NOMO-1 (cell line): Measurements from ENCODE around the gene PEAK3.

Experiments used
- DNase-seq, 2 experiments: peaks; one replicate each; lab custom pipeline; 2025; ENCODE audit not compliant: unreplicated experiment in 2 of 2; lab: John Stamatoyannopoulos, UW

Gene PEAK3

DNA sequence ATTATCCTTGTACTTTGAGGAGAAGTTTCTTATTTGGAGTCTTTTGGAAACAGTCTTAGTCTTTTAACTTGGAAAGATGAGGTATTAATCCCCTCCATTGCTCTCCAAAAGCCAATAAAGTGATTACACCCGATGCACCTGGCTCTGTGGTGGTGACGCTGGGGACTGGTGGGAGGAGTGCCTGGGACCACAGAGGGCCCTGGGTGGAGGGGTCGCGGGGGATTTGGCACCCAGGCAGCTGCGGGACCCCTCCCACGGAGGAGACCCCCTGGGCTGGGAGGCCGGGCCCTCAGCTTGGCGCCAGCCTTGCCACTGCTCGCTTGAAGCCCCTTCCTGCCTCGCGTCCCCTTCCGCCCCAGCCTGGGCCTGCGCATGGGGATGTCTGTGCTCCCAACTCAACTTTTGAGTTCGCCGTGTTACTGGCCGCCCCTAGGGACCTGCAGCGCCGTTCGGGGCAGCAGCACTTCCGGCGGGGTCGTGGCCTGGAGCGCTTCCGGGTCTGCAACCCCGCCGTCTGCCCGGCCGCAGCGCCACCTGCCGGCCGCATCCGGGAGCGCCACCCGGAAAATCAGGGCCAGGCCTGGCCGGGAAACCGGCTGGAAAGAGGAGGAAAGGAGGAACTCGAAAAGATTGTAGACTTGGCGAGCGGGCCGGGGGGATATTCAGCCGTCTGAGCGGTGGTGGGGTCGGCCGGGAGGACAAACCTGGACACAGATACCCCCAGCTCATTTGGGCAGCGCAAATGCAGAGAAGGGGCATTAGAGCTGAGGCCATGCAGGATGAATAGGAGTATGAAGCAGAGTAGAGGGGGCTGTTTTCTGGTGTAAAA is 8.4 kb downstream of the PEAK3 start:
- DNase-seq = peak; percentile 75 to 87

DNA sequence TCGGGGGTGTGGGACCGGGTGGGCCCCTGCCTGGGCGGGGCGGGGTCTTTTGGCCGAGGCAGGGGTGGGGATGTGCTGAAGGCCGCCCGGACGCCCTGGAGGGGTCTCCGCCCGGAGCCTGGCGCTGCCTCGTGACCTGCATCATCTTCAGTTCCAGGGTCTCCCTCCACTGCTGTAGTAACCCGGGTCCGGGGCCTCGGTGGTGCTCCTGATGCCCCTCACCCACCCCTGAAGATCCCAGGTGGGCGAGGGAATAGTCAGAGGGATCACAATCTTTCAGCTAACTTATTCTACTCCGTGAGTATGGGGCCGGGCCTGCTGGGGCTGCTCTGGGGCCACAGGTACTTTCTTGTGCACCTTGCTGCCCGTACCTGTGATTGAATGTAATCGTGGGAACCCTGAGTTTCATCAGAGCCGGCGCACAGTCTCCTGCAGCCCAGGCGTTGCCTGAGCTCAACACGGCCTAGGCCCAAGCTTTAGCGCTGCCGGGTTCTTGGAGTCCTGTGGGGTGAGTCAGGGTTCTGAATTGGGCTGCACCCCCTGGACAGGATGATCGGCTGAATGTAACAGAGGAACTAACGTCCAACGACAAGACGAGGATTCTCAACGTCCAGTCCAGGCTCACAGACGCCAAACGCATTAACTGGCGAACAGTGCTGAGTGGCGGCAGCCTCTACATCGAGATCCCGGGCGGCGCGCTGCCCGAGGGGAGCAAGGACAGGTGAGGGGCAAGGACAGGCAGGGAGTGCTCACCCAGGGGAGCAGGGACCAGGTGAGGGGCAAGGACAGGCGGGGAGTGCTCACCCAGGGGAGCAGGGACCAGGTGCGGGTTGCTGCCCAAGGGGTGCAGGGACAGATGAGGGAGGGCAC is 10.5 kb downstream of the PEAK3 start:
- DNase-seq = peak in 1 of 2 experiments; percentile 28

GRCh38 chr19:2270423-2271233 is 11.3 kb downstream of the PEAK3 start:
- DNase-seq = peak; percentile 97 to 99

DNA sequence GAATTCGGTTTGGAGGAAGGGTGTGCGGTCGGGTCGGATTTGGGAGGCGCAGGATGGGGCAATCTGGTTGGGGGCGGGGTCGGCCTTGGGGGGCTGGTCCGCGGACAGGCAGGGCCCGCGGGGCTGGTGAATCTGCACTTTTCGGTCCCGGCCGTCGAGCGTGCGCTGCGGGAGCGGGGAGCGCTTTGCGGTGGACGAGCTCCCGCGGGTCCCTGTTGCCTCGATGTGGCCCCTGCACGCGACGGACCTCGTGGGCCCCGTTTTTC is 11.9 kb downstream of the PEAK3 start:
- DNase-seq = no peak

GRCh38 chr19:2269244-2270156 is 12.5 kb downstream of the PEAK3 start:
- DNase-seq = peak; percentile 95 to 97

DNA sequence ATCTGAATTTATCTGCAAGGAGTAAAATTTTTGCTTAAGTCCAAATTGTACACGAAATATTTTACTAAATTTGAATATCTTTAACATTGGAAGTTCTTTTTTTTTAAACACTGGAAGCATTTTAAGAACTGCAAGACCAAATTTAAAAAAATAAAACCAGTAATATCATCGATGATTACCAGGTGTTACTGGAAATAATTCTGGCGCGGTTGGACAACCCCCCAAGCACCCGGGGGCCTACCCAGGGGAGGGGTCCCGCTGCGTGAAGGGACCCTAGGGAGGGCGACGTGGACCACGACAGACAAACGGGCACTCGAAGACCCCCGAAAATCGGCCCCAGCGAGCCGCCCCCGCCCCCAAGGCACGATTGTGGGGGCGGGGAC is 13.1 kb downstream of the PEAK3 start:
- DNase-seq = no peak

DNA sequence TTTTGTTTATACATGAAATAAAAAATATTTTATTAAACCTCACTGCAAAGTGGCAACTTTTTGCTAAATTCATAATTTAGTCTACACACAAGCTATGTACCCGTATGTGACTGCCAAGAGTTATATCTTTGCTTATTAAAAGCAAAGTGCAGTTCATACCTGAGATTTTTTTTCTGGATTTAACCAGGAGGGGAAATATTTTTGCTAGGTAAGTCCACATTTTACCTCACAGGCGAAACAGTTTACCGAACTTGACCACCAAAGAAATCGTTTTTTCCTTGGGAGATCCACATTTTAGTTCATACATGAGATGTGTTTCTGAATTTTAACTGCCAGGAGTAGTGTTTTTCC is 13.5 kb downstream of the PEAK3 start:
- no peak for DNase-seq

DNA sequence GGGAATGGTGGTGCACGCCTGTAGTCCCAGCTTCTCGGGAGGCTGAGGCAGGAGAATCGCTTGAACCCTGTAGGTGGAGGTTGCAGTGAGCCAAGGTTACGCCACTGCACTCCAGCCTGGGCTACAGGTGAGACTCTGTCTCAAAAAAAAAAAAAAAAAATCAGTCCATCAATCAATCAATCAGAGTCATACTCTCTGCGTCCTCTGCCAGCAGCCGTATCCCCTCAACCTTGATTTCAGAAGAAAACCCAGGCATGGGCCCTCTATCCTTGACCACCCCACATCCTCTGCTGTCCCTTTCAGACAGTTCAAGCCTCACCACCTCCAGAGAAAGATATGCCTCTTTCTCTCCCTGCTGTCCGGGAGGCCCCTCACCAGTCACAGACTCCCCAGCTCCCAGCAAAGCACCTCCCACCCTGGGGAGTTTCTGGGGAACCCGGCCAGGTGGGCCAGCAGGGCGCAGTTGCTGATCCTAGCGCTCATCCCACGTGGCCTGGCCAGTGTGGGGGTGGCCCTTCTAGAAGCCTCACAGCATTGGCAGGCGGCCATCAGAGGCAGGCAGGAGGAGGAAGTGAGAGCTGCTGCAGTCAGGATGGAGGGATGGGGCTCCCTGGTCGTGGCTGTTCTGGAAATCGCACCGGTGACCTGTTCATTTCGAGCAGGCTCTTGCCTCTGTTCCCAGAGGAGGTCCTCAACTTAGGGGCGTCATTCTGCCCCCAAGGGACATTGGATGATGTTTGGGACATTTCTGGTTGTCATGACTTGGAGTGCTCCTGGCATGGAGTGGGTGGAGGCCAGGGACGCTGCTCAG is 15.6 kb downstream of the PEAK3 start:
- DNase-seq = peak; percentile 78 to 80

- no peak for DNase-seq
Measured at GRCh38 chr19:2261438-2262172, 20.4 kb downstream of the PEAK3 start.

DNA sequence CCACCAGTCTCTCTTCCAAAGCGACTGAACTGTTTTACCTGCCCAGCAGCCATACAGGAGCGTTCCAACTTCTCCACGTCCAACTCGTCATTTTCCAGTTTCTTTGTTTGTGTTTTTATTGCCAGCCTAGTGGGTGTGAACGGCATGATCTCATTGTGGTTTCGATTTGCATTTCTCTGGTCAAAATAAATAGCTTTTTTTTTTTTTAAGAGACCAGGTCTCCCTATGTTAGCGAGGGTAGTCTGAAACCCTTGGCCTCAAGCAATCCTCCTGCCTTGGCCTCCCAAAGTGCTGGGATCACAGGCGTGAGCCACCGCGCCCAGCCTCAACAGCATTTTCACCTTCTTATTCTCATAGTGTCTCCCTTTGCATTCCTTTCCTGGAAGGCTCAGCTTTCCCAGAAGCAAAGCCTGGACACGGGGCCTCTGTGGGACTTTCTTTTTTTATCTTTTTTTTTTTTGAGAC is 21.6 kb downstream of the PEAK3 start:
- DNase-seq = no peak

GRCh38 chr19:2259336-2259735 is 22.6 kb downstream of the PEAK3 start:
- no peak for DNase-seq

DNA sequence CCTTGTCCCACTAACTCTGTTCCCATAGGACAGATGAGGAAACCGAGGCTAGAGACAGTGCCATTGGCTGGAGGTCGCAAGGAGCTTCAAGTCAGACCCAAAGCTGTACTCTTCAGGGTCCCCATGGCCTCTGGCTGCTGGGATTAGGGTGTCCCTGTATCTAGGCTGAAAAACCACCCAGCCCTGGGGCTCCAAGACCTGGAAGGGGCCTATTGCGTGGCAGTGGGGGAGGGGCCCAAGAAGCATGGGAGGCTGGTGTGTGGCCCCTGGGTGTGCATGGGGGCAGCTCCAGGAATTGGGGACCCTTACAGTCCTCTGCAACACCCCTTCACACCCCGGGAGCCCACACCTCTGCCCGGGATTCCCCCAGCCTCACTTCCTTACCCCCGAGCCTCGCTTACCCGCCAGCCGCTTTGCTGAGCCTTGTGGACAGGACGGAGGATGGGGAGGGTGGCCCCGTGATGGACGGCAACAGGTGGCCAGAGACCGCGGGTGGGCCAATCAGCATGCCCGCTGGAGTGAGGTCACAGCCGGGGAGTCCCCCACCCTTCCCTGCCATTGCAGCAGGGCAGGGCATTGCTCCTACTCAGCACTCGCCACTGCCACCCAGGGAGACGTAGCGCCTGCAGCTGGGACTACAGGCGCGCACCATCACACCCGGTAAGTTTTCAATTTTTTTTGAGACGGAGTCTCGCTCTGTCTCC is 25.8 kb downstream of the PEAK3 start, which contains the start of gene JSRP1:
JSRP1 (minus strand) TSS at position 436 of the 704 bp plus-strand sequence. CDS start 1,103 bp downstream, outside the sequence.
- DNase-seq = no peak

- no peak for DNase-seq
Measured at GRCh38 chr19:2255112-2255845, 26.7 kb downstream of the PEAK3 start.

GRCh38 chr19:2254064-2254872 is 27.7 kb downstream of the PEAK3 start:
- DNase-seq = no peak

- DNase-seq = peak; percentile 53 to 76
Measured at GRCh38 chr19:2253106-2254063, 28.6 kb downstream of the PEAK3 start.

GRCh38 chr19:2252797-2253105 is 29.2 kb downstream of the PEAK3 start:
- DNase-seq = no peak
